ENCODE measurements around the gene DND1.
"Not testable (repeated sequence)": the region's sequence is repeated elsewhere in the genome, so short reads cannot be mapped to it uniquely, and the experiment has no call there.

Gene DND1

DNA sequence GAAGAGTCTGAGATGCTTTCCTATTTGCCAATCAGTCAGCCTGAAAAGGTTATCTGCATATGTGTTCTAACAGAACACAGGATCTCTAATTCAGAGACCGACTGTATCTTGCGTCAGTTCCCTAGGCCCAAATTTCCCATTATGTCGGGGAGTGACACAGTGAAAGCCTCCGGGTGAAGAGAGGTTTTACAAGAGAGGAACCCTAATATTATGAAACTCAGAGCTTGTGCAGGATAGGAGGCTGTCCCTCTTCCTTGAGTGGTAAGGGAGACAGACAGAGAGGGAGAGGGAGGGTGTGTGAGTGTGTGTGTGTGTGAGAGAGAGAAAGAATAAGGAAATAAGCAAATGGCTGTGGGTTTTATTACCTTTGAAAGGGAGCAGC lies 42.3 kb downstream of the DND1 start:
- DNase-seq (ENCODE audit: low read depth in 2 of 2), result no peak

DNA sequence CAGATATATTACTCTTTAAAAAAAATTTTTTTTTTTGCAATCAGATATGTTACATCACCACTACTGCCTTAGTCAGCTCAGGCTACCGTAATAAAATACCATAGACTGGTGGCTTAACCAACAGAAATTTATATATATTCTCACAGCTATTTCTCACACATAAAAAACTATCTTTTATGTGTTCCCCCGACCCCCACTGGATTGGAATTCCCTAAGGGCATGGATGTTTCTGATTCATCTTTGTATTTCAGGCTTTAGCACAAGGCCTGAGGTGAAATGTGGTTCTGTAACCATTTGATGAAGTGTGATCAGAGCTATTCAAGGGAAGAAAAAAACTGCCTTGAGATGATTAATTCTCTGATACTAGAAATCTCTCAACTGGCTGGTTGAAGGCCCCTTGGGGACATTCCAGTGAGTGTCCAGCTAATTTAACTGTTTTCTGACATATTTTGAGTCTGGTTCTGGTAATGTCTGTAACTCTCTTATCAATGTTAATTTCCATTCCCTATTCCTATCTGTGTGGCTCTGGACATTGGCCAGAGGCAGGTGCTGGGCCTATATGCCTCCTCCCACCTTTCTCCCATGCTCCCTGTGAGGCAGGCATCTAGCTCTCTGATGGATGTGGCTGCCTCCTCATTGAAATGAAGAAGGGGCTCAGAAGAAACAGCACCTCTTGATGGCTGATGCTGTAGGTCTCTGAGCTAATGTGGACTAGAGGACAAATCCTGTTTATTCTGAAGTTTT lies 42.9 kb downstream of the DND1 start:
- no peak for DNase-seq (ENCODE audit: low read depth in 2 of 2)

DNA sequence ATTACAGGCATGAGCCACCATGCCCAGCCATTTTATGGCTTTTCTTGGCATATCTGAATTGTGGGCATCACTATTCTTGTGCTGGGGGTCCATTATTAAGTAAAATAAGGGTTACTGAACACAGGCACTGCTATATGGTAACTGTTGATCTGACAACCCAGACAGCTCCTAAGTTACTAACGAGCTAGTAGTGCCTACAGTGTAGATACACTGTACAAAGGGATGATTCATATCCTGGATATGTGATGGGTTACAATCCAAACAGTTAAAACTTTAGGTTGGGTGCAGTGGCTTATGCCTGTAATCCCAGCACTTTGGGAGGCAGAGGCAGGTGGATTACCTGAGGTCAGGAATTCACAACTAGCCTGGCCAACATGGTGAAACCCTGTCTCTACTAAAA lies 44.7 kb downstream of the DND1 start:
- DNase-seq (ENCODE audit: low read depth in 2 of 2), result no peak

DNA sequence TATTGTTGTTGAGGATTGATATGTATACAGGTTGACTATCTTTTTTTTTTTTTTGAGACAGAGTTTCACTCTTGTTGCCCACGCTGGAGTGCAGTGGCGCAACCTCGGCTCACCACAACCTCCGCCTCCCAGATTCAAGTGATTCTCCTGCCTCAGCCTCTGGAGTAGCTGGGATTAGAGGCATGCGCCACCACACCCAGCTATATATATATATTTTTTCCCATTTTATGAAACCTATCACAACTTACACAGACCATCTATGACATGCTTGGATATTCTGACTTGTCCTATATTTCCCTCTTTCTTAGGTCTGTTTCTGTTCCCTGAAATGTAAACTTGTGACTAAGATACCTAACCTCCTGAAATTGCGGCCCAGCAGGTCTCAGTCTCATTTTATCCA lies 45.4 kb downstream of the DND1 start:
- DNase-seq (ENCODE audit: low read depth in 2 of 2), result no peak

DNA sequence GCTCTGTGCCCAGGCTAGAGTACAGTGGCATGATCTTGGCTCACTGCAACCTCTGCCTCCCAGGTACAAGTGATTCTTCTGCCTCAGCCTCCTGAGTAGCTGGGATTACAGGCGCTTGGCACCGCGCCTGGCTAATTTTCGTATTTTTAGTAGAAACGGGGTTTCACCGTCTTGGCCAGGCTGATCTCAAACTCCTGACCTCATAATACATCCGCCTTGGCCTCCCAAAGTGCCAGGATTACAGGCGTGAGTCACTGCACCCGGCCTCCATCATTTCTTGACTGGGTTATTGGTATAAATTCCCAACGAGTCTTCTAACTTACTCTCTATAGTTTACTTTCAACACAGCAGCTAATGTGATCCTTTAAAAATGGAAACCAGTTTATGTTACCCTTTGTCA lies 48.5 kb downstream of the DND1 start:
- not testable (repeated sequence) for DNase-seq (ENCODE audit: low read depth in 2 of 2)

DNA sequence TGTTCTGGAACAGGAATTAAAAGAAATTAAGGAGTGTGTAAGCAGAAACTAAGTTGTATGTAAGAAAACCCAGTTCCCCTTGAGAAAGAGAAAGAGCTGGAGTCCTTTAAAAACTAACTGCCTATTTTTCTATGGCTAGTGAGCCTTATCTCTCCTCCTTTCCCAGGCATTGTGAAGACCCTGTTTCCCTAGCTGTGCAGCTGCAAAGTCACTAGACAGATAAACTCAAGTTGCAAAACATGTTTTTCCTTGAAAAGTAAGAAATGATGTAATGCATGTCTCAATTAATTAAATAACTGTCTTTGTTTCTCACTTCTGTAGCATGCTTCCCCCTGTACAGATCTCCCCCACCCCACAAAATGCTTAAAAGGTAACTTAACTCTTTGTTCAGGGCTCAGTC lies 50.3 kb downstream of the DND1 start:
- not testable (repeated sequence) for DNase-seq (ENCODE audit: low read depth in 2 of 2)

DNA sequence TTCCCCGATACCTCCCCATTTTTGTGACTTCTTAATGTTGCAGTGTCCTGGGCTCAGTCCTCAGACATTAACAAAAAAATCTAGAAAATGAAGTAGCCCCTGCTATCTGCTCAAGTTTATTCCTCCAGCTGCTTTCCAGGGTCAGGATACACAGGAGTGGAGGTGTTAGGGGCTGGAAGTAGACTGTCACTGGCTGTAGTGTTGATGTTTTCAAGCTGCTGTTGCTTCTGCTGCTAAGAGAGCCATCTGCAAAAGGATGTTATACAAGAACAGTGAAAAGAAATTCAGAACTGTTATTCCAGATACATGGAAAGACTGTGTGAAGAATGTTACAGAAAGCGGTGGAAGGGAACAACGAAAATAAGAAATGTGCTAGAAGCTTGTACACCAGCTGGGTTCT lies 51.1 kb downstream of the DND1 start:
- no peak for DNase-seq (ENCODE audit: low read depth in 2 of 2)
